SW480 (cell line): Measurements from ENCODE around the gene HMGN5.

Experiments used
- DNase-seq: peaks from one replicate; pipeline ENCODE4 v3.0.0-alpha.2; 2016; ENCODE audit warnings: low spot score

Gene HMGN5

DNA sequence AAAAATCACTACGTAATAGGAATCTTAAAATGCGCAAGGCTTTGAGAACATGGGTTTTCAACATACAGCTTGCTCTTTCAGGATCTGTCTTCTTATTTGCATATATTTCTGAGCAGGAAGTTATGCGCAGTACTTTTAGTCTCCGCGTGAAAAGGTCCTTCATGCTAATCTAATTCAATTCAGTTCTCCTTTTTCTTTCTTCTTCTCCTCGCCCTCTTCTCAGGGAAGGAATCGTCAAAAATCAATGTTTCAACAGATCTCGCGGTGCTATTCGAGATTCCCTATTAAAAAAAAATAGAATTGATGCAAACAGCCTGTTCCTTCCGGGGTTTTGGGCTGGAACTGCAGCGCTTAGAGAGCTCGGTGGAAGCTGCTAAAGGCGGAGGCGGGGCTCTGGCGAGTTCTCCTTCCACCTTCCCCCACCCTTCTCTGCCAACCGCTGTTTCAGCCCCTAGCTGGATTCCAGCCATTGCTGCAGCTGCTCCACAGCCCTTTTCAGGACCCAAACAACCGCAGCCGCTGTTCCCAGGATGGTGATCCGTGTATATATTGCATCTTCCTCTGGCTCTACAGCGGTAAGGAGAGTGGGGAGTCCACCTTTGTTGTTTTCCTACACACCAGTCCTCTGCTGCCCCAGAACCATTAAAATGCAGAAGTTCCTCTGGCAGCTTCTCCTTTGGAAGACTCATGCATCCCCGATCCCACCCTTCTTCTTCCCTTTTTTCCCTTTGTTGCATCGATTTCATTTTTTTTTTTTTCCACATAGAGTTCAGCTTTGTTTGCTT, at the start of gene HMGN5, which contains the start of gene SH3BGRL:
Gene HMGN5, minus strand, starts transcription at position 243 of the 785 bp plus-strand sequence. CDS start 80,364 bp downstream, outside the sequence.
Gene SH3BGRL, plus strand, starts transcription at position 432 of the 785 bp plus-strand sequence. Its CDS starts 99 bp downstream, at position 531.
- peak; percentile 63 for DNase-seq

DNA sequence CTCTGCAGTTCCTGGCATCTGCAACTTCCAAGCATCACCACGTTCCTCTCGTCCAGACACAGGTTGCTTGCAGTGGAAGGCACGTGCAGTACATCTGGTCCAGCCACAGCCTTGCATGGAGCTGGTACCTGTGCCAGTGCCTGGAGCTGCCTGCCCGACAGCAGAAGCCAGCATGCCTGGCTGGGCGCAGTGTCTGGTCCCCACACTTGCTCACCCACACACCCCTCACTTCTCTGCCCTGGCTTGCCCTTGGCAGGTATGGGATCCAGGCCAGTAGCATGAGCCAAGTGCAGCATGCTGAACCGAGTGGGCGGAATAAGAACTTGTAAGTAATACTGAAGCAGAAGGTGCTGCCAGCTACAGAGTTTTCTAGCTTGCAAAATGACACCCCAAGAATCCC, 40.0 kb upstream of the HMGN5 start:
- no peak for DNase-seq

- no peak for DNase-seq
Measured at GRCh38 chrX:81240701-81241331, 39.1 kb upstream of the HMGN5 start.

DNA sequence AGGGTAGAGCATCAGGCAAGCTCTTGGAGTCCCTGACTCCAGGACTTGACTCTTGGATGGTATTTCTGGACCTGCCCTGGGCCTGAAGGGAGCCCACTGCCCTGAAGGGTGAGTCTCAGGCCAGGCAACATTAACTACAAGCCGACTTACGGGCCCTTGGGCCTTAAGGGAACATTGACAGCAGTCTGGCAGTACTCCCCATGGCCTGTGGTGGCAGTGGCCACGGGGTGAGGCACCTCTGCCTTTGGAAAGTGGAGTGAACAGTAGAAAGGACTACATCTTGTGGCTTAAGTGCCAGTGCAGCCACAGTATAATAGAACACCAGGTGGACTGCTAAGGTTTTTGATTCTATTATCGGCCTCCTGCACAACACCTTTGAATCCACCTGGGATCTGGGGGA, 36.5 kb upstream of the HMGN5 start:
- DNase-seq, result no peak

DNA sequence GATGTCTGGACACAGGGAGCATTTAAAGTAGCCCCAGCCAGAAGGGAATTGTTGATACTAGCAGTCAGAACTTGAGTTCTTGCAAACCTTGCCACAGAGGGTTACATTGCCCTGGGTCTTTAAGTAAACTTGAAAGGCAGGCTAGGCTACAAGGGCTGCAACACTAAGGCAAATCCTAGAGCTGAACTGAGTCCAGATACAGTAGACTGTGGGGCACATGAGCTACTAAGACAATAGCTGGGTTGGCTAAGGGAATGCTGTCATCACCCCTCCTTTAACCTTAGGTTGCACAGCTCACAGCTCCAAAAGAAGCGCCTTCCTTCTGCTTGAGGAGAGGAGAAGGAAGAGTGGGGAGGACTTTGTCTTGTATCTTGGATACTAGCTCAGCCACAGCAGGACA, 35.8 kb upstream of the HMGN5 start:
- no peak for DNase-seq

DNA sequence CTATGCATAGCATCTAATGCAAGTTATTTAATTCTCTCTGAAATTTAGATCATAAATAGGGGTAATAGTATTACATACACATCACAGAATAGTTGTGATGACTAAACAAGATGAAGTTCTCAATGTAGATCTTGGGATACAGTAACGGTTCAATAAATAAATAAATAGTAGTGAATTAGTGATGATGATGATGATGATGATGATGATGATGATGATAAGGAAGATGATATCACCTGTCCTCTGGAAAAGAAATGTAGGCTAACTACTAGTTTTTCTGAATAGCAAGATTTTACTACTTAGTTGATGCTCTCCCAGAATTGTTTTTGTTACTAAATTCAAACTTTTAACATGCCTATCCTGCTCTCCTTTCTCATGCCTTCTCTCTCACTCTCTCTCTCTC, 30.5 kb upstream of the HMGN5 start:
- DNase-seq, result no peak

DNA sequence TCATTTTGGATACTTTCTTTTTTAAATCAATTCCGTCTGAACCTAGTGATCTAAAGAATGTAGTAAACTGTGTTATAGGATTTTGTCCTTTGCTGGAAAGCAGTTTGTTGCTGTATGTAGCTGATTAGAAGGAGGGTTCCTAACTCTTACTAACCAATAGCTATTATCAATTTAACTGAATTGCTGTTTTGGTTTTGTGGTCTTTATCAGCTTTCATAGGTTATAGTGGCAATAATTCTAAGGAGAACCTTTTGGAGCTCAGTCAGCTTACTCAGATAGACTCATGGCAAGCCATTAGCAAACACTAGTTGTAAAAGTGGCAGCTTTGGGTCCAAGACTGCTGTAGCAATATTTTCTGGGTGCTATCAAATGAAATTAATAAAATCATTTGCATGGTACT, 29.8 kb upstream of the HMGN5 start:
- DNase-seq, result no peak

DNA sequence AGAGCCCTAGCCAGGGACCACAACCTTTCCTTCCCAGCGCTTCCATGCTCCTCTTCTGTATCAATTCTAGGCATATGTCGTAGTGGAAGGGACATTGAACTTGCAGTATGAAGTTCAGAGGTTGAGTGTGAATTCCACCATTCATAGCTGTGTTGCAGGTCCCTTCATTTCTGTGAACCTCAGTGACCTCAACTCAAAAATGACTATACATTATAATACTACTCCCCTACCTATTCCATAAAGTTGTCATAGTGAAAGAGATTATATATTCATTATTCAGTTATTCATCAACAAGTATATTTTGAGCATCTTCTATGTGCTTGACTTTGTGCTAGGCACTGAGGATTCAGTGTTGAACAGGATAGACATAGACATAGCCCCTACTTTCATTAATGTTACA, 28.2 kb upstream of the HMGN5 start:
- DNase-seq, result no peak

DNA sequence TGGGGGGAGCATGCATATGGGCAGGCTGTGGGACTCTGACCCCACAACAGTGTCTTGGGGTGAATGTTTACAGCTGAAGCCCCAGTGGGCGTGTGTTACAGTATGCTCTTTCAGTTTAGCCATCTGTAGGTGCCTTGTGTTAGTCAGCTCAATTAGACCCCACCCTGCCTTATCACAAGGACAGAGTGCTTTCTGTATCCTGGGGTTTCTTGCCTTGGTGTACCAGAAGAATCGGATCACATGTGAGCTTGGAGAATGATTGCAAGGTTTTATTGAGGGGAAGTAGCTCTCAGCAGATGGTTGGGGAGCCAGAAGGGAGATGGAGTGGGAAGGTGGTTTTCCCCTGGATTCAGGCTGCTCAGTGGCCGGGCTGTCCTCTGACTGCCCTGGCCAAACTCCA, 27.5 kb upstream of the HMGN5 start:
- no peak for DNase-seq

GRCh38 chrX:81215685-81216084, 14.0 kb upstream of the HMGN5 start:
- DNase-seq, result no peak

DNA sequence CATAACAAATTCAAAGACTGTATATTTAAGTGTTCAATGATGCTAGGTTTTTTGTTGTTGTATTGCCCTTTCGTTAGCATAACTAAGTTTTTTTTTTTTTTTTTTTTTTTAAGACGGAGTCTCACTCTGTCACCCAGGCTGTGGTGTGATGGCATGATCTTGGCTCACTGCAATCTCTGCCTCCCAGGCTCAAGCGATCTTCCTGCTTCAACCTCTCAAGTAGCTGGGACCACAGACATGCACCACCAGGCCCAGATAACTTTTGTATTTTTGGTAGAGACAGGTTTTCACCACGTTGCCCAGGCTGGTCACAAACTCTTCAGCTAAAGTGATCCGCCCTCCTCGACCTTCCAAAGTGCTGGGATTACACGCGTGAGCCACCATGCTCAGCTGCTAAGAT, 7.2 kb upstream of the HMGN5 start:
- no peak for DNase-seq

GRCh38 chrX:81206476-81206875, 4.8 kb upstream of the HMGN5 start:
- no peak for DNase-seq

- DNase-seq, result no peak
Measured at GRCh38 chrX:81205551-81205950, 3.8 kb upstream of the HMGN5 start.

GRCh38 chrX:81202943-81203342, 1.2 kb upstream of the HMGN5 start:
- DNase-seq, result no peak

GRCh38 chrX:81202456-81202819, 725 bp upstream of the HMGN5 start:
- no peak for DNase-seq

DNA sequence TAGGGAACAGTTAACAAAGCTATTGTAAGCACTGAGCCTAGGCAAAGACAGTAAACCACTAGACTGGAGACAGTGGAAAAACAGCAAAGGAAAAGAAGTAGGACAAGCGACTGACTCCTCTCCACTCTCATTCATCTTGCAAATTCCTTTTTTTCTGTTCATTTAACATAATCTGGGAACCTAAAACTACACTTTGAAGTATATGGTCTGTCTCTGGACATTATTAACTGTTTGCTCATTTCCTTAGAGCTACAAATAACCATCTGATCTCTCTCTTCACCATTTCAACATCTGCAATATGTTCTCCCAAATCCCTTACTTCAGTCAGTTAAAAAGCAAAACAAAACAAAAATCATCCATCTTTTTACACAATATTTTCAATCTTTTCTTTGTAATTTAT, 642 bp downstream of the HMGN5 start:
- no peak for DNase-seq

DNA sequence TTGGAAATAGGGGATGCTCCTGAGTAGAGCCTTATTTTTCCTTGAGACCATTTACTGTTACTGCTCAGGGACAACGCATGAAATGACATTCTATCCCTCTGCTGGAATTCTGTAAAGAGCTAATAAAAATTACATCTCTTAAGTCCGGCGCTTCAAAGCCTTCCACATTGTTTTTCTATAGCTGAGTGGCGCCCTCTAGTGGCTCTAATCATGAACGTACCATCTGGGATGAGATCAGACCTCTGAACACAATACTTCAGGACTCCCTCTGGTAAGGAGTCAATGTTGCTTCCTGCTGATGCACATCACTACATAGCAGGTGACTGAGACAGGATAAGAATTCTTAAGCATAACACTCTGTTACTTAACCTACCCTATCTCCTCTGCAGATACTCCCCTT, 6.0 kb downstream of the HMGN5 start:
- DNase-seq, result peak; percentile 42

GRCh38 chrX:81195259-81195658, 6.5 kb downstream of the HMGN5 start:
- DNase-seq, result no peak

DNA sequence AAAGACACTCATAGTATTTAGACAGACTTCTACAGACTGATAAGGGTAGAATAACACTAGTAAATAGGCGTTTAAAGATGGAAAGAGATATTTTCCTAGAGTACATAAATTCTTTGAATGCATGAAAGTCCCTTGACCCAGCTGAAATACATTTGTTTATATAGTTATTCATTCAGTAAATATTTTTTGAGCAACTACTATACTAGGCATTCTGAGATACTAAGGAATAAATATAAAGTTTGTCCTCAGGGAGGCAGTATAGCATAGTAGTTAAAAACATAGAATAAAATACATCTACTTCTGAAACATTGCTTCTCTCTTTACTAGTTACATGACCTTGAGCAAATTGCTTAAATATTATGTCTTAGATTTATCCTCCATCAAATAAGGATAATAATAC, 27.4 kb downstream of the HMGN5 start:
- DNase-seq, result peak; percentile 10

GRCh38 chrX:81168391-81168790, 33.3 kb downstream of the HMGN5 start:
- DNase-seq, result no peak

- DNase-seq, result peak; percentile 91
Measured at GRCh38 chrX:81121513-81122363, 80.0 kb downstream of the HMGN5 start.

- DNase-seq, result peak; percentile 54
Measured at GRCh38 chrX:81120936-81121371, 80.8 kb downstream of the HMGN5 start.
